HAP-1 (cell line): Measurements from ENCODE around the gene INSRR.

Source experiments
- DNase-seq, 2 experiments: peaks; one replicate each; pipeline ENCODE4 v3.0.0-alpha.2; 2016 to 2020; ENCODE audit warnings: low spot score in 2 of 2
- H3K27me3 ChIP-seq: fragments of 250-450 bp; sonication (Bioruptor Pico); 2 replicates; pipeline ENCODE4 v1.5.1; 2020; ENCODE audit warnings: low read depth, mild to moderate bottlenecking, moderate library complexity
- H3K36me3 ChIP-seq: fragments of 250-450 bp; sonication (Bioruptor Pico); replicated peaks from 2 replicates; pipeline ENCODE4 v1.5.1; 2020; ENCODE audit warnings: mild to moderate bottlenecking
- H3K4me1 ChIP-seq: fragments of 250-450 bp; sonication (Bioruptor Pico); 2 replicates; pipeline ENCODE4 v1.5.1; 2020; ENCODE audit warnings: mild to moderate bottlenecking
- H3K4me3 ChIP-seq: fragments of 250-450 bp; sonication (Bioruptor Pico); 2 replicates; pipeline ENCODE4 v1.5.1; 2020; ENCODE audit warnings: mild to moderate bottlenecking, moderate library complexity
- H3K9me3 ChIP-seq: fragments of 250-450 bp; sonication (Bioruptor Pico); 2 replicates; pipeline ENCODE4 v1.5.1; 2020; ENCODE audit warnings: mild to moderate bottlenecking, moderate library complexity
- in situ Hi-C: fragments of 300-500 bp; cut with MboI; formaldehyde crosslinking; loops from 3 replicates; pipeline ENCODE4 v1.14.3; 2020; ENCODE audit warnings: low sequenced_read_pairs, inconsistent platforms, mixed read lengths

Gene INSRR

DNA sequence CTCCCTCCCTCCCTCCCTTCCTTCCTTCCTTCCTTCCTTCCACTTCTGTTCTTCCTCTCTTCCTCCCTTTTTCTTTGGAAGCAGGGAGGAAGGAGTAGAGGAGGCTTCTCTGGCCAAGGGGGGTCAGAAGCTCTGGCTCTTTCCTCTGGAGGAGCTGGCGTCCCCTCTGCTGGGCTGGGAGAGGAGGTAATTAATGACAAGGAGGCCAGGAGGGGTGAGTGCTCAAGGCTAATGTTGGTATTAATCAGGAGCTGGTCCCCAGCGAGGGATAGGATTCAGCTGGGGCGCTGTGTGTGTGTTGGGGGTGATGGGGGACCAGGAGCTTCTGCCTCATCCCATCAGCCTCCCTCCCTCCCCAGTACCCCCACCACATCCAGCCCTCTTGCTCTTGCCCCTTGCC lies 28.4 kb upstream of the INSRR start:
- H3K9me3 ChIP-seq: no peaks in the 10 kb centered on the region
- no peaks in the 10 kb centered on the region for H3K36me3 ChIP-seq
- DNase-seq: no peak
- H3K27me3 ChIP-seq: no peaks in the 10 kb centered on the region
- peaks cover 21% of the 10 kb centered on the region for H3K4me1 ChIP-seq
- in situ Hi-C loops: no loop called here
- no peak overlapping the region for H3K4me3 ChIP-seq

- Histone ChIP-seq H3K27me3 (no peaks in the 10 kb centered on the region), H3K9me3 (no peaks in the 10 kb centered on the region), H3K4me3 (no peak overlapping the region), H3K36me3 (no peaks in the 10 kb centered on the region), H3K4me1 (peaks cover 17% of the 10 kb centered on the region)
- DNase-seq: no peak
- in situ Hi-C loops: no loop called here
Observed at GRCh38 chr1:156886583-156887281, 27.8 kb upstream of the INSRR start.

- no peak for DNase-seq
- in situ Hi-C loops: no loop called here
- peaks cover 9% of the 10 kb centered on the region for H3K4me1 ChIP-seq
- no peaks in the 10 kb centered on the region for H3K9me3 ChIP-seq
- H3K4me3 ChIP-seq: no peak overlapping the region
- no peaks in the 10 kb centered on the region for H3K36me3 ChIP-seq
- no peaks in the 10 kb centered on the region for H3K27me3 ChIP-seq
Observed at GRCh38 chr1:156885880-156886355, 27.0 kb upstream of the INSRR start.

DNA sequence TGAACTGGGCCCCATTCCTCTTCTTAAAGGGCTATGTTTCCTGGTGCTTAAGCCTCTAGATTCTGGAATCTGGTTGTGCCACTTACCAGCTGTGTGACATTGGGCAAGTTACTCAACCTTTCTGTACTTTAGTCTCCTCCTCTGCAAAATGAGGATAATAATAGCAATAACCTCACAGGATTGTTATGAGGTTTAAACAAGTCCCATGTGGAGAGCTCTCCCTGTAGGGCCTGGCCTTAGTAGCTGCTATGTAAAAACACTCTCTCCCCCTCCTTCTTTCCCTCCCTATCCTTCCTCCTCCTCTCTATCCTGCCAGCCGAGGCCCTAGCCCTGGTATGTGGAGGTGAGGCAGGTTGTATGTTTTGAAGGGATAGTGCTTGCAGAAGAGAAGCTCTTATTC lies 26.4 kb upstream of the INSRR start:
- in situ Hi-C loops: no loop called here
- DNase-seq: no peak
- no peaks in the 10 kb centered on the region for H3K36me3 ChIP-seq
- H3K4me1 ChIP-seq: peaks cover 5% of the 10 kb centered on the region
- no peaks in the 10 kb centered on the region for H3K27me3 ChIP-seq
- no peak overlapping the region for H3K4me3 ChIP-seq
- H3K9me3 ChIP-seq: no peaks in the 10 kb centered on the region

DNA sequence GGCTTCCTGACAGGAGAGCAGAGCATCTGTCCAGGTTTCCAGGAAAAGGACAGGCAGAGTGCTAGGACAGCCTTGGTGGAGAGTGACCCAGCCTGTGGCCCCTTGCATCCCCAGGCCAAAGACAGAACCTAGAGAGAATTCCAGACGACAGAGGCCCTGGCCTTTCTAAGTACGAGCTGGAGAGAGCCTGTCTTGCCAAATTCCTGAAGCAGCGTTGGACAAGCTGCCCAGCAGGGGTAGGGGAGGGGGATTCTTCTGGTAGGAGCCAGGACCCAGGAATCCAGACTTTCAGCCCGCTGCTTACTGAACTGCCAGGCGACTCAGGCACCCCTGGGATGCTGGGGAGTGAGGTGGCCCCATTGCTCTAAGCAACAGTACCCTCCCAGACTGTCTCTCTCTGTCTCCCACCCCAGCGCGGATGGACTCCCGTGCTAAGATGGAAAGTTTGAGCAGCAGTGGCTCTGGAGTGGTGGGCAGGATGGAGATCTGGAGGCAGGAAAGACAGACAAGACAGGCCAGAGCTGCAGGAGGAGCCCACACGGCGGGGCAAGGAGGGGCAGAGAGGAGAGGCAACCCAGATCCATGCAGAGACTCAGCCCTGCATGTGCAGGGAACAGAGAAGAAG lies 25.8 kb upstream of the INSRR start:
- no peaks in the 10 kb centered on the region for H3K36me3 ChIP-seq
- H3K9me3 ChIP-seq: no peaks in the 10 kb centered on the region
- in situ Hi-C loops: no loop called here
- H3K4me1 ChIP-seq: no peaks in the 10 kb centered on the region
- no peak overlapping the region for H3K4me3 ChIP-seq
- no peak for DNase-seq
- no peaks in the 10 kb centered on the region for H3K27me3 ChIP-seq

- H3K4me3 ChIP-seq: no peak overlapping the region
- in situ Hi-C loops: no loop called here
- H3K27me3 ChIP-seq: no peaks in the 10 kb centered on the region
- H3K9me3 ChIP-seq: no peaks in the 10 kb centered on the region
- H3K4me1 ChIP-seq: no peaks in the 10 kb centered on the region
- no peaks in the 10 kb centered on the region for H3K36me3 ChIP-seq
- DNase-seq: no peak
Observed at GRCh38 chr1:156883919-156884318, 25.0 kb upstream of the INSRR start.

DNA sequence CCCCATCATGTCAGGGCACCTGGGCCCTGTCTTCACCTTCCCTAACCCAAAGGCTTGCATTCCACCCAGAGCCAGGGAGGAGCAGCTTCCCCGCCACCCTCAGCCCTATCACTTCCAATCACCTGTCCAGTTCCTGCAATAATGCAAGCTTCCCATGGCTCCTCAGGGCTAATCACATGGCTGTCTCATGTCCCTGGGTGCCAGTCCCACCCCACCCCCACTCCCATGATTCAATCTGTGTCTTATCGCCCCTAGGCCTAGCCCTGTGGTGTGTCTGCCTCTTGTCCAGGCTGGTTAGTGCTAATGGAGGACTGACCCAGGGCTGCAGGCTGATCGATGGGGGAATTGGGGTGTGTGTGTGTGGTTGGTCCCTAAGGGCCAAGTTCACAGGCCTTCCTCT lies 23.6 kb upstream of the INSRR start:
- peaks cover 4% of the 10 kb centered on the region; the same call in 1 of the 2 replicates for H3K27me3 ChIP-seq
- no peaks in the 10 kb centered on the region for H3K36me3 ChIP-seq
- DNase-seq: no peak
- no peak overlapping the region for H3K4me3 ChIP-seq
- no peaks in the 10 kb centered on the region for H3K4me1 ChIP-seq
- H3K9me3 ChIP-seq: no peaks in the 10 kb centered on the region
- in situ Hi-C loops: no loop called here

DNA sequence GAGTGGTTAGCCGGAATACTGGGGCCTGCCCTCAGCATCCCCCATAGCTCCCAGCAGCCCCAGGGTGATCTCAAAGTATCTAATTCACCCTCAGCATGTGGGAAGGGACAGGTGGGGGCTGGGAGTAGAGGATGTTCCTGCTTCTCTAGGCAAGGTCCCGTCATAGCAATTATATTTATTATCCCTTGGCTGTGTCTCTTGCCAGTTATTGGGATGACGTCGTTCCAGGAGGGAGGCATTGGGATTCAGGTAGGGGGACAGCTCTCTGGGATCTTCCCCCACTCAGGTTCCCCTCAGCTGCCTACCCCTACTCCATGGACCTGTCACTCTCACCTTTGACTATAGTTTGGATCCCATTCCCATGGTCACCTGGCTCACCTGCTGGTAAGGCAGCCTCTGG lies 22.7 kb upstream of the INSRR start:
- in situ Hi-C loops: no loop called here
- Histone ChIP-seq H3K9me3 (no peaks in the 10 kb centered on the region), H3K4me3 (no peak overlapping the region), H3K4me1 (no peaks in the 10 kb centered on the region), H3K36me3 (no peaks in the 10 kb centered on the region), H3K27me3 (peaks cover 4% of the 10 kb centered on the region; the same call in 1 of the 2 replicates)
- DNase-seq: no peak

DNA sequence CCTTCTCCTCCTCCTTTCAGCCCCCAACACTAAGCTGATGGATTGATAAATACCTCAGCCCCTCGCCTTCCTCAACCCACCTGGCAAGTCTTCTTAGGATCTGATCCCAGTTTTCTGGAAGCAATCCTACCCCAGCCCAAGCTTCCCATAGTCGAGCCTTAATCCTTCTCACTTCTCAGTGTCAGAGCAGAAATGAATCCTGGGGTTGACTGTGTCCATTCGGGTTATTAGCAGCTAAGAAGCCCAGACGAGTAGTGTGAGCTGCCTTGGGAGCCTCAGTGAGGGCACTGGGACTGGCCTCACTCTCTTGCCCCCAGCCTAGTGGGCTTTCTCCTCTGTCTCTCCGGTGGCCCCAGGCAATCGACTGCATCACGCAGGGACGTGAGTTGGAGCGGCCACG lies 22.2 kb upstream of the INSRR start:
- no peaks in the 10 kb centered on the region for H3K9me3 ChIP-seq
- H3K27me3 ChIP-seq: peaks cover 4% of the 10 kb centered on the region; the same call in 1 of the 2 replicates
- DNase-seq: no peak
- H3K4me3 ChIP-seq: no peak overlapping the region
- H3K4me1 ChIP-seq: no peaks in the 10 kb centered on the region
- in situ Hi-C loops: no loop called here
- no peaks in the 10 kb centered on the region for H3K36me3 ChIP-seq

GRCh38 chr1:156880473-156880872 lies 21.6 kb upstream of the INSRR start:
- no peak for DNase-seq
- H3K27me3 ChIP-seq: peaks cover 4% of the 10 kb centered on the region; the same call in 1 of the 2 replicates
- no peaks in the 10 kb centered on the region for H3K9me3 ChIP-seq
- H3K4me3 ChIP-seq: no peak overlapping the region
- no peaks in the 10 kb centered on the region for H3K4me1 ChIP-seq
- in situ Hi-C loops: no loop called here
- H3K36me3 ChIP-seq: no peaks in the 10 kb centered on the region

DNA sequence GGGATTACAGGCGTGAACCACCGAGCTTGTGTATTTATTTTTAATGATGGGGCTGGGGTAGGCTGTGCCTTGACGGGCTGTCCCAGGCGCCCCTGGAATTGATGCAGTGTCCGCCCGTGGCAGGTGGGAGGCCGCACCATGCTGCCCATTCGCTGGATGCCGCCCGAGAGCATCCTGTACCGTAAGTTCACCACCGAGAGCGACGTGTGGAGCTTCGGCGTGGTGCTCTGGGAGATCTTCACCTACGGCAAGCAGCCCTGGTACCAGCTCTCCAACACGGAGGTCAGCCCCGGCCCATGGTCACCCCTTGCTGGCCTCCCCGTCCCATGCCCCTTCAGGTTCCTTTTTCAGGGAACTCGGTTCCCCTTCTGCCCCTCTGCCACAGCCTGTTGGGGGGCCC lies 21.0 kb upstream of the INSRR start:
- DNase-seq: no peak
- Histone ChIP-seq H3K4me1 (no peaks in the 10 kb centered on the region), H3K36me3 (no peaks in the 10 kb centered on the region), H3K9me3 (no peaks in the 10 kb centered on the region), H3K4me3 (no peak overlapping the region), H3K27me3 (peaks cover 4% of the 10 kb centered on the region; the same call in 1 of the 2 replicates)
- in situ Hi-C loops: no loop called here

DNA sequence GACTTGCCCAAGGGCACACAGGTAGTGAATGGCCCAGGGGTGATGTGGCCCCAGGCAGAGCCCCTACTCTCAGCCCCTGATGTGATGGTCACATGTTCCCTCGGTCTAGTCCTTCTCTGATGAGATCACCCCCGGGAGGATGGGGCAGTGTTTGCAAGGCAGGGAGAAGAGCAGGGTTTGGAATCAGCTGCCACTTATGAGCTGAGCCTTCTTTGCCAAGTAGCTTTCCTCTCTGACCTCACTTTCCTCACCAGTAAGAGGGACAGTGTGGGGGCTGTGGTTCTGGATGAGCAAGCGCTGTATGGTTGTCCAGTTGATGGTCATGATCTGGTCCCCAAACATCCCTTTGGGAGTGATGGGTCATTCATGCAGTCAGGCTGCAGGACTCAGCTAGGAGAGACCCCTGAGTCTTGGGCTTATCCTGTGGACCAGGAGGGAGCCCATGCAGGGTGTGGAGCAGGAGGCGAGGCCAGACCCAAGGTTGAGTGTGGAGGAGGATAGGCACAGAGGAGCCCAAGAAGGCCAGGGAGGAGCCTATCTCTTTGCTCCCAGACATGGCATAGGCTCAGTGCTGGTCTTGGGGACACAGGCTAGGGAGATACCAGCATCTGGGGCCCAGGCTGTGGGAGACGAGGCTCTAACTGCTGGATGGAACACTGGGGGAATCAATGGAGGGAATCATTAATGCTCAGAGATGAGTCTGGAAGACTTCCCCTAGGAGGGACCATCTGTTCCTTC lies 18.7 kb upstream of the INSRR start:
- no peaks in the 10 kb centered on the region for H3K9me3 ChIP-seq
- H3K4me3 ChIP-seq: no peak overlapping the region
- in situ Hi-C loops: no loop called here
- no peak for DNase-seq
- H3K27me3 ChIP-seq: peaks cover 4% of the 10 kb centered on the region; the same call in 1 of the 2 replicates
- no peaks in the 10 kb centered on the region for H3K36me3 ChIP-seq
- no peaks in the 10 kb centered on the region for H3K4me1 ChIP-seq

DNA sequence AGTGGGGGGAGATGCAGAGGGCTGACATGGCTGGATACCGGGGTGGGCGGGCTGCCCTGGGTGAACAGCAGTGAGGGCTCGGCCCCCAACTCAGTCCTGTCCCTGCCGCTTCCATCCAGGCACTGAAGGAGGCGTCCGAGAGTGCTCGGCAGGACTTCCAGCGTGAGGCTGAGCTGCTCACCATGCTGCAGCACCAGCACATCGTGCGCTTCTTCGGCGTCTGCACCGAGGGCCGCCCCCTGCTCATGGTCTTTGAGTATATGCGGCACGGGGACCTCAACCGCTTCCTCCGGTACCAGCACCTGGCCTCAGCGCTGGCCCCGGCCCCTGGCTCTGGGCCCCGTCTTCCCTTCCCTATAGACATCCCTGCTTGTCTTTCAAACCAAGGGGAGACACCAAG lies 17.4 kb upstream of the INSRR start:
- peaks cover 4% of the 10 kb centered on the region; the same call in 1 of the 2 replicates for H3K27me3 ChIP-seq
- no peak for DNase-seq
- no peaks in the 10 kb centered on the region for H3K9me3 ChIP-seq
- H3K4me3 ChIP-seq: no peak overlapping the region
- no peaks in the 10 kb centered on the region for H3K36me3 ChIP-seq
- in situ Hi-C loops: no loop called here
- H3K4me1 ChIP-seq: no peaks in the 10 kb centered on the region

GRCh38 chr1:156875341-156875615 lies 16.4 kb upstream of the INSRR start:
- peaks cover 6% of the 10 kb centered on the region; the same call in 1 of the 2 replicates for H3K27me3 ChIP-seq
- no peak overlapping the region for H3K4me3 ChIP-seq
- in situ Hi-C loops: no loop called here
- no peaks in the 10 kb centered on the region for H3K9me3 ChIP-seq
- no peak for DNase-seq
- H3K4me1 ChIP-seq: no peaks in the 10 kb centered on the region
- H3K36me3 ChIP-seq: no peaks in the 10 kb centered on the region
